ENCODE data around the gene C10orf90. TPM values are rescaled to one million over a fixed set of nuclear protein-coding genes. Genes with fewer than 3 reads are reported as not detected.

Gene C10orf90
- total and polyA plus RNA-seq, 4 donors, result 0.05 to 0.25 TPM; not detected in 2

DNA sequence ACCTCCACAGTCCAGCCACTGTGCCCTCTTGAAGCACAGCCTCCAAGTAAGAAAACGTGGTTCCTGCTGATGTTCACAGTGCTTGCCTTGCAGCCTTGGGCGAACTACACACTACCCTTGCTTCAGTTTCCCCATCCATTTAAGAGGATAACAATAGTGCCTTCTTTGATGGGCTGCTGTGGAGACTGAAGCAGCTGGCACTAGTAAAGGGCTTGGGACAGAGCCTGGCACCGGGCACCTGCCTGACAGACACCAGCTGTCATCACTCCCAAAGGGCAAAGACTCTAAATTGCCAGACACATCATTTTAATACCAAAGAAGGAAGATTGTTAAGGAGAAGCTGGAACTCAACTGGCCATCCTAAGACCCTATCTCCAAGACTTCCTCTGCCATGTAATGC lies 3.1 kb upstream of the C10orf90 start (continued):
- TF ChIP-seq TAF1 (conservative IDR thresholded peaks at IDR 0.05) (no peak), NR2F2 (IDR thresholded peaks at IDR 0.05) (no peak)

DNA sequence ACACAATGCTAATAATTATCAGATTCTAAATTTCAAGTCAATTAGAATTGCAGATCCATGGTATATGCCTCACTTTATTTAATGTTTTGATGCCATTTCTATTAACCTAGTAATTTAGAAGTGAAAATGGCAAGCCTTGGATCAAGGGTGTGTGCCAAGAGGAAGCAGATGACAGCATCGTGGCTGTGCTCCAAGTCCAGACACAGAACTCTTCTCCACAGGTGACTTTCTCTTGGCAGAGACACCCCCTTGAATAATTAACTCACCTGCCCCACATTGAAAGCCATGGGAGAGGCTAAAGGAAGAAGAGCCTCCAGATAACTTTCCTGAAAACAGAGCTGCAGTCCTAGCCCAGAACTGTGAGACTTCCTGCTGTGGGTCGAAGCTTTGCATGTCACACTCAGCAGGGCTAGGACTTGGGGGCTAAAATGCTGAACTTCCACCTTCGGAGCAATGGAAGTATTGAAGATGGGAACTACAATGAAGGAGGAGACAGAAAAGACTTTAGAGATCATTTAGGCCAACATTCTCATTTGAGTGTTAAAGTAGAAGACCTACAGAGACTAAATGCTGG lies 996 bp upstream of the C10orf90 start:
- WGBS, result 43% methylated on average over 3 of the region's 3 CpGs
- Histone ChIP-seq H3K27me3 (ENCODE audit: control insufficient read depth in 4 of 4, insufficient read depth in 4 of 4, low read length in 3 of 4) (no peaks in the 10 kb centered on the region), H3K27ac (ENCODE audit: low read depth in 1 of 2, low read length in 2 of 2) (no peak overlapping the region), H3K4me3 (ENCODE audit: low read depth in 1 of 3, low read length in 3 of 3) (no peak overlapping the region), H3K9me3 (ENCODE audit: control insufficient read depth in 4 of 4, low read length in 3 of 4) (no peaks in the 10 kb centered on the region), H3K4me1 (ENCODE audit: control insufficient read depth in 4 of 4, insufficient read depth in 4 of 4, low read length in 3 of 4) (no peaks in the 10 kb centered on the region), H3K36me3 (ENCODE audit: control insufficient read depth in 4 of 4, insufficient read depth in 3 of 4, low read depth in 1 of 4, low read length in 3 of 4) (no peaks in the 10 kb centered on the region), H3K9ac (ENCODE audit: low read depth in 1 of 2, low read length in 2 of 2) (no peak overlapping the region)
- TF ChIP-seq, protein P1, sequence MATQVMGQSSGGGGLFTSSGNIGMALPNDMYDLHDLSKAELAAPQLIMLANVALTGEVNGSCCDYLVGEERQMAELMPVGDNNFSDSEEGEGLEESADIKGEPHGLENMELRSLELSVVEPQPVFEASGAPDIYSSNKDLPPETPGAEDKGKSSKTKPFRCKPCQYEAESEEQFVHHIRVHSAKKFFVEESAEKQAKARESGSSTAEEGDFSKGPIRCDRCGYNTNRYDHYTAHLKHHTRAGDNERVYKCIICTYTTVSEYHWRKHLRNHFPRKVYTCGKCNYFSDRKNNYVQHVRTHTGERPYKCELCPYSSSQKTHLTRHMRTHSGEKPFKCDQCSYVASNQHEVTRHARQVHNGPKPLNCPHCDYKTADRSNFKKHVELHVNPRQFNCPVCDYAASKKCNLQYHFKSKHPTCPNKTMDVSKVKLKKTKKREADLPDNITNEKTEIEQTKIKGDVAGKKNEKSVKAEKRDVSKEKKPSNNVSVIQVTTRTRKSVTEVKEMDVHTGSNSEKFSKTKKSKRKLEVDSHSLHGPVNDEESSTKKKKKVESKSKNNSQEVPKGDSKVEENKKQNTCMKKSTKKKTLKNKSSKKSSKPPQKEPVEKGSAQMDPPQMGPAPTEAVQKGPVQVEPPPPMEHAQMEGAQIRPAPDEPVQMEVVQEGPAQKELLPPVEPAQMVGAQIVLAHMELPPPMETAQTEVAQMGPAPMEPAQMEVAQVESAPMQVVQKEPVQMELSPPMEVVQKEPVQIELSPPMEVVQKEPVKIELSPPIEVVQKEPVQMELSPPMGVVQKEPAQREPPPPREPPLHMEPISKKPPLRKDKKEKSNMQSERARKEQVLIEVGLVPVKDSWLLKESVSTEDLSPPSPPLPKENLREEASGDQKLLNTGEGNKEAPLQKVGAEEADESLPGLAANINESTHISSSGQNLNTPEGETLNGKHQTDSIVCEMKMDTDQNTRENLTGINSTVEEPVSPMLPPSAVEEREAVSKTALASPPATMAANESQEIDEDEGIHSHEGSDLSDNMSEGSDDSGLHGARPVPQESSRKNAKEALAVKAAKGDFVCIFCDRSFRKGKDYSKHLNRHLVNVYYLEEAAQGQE (IDR thresholded peaks at IDR 0.05), result no peak
- no peak for TF ChIP-seq FOXA2 (IDR thresholded peaks at IDR 0.05)
- TF ChIP-seq YY1 (IDR thresholded peaks at IDR 0.05), result no peak
- TF ChIP-seq, protein P2, sequence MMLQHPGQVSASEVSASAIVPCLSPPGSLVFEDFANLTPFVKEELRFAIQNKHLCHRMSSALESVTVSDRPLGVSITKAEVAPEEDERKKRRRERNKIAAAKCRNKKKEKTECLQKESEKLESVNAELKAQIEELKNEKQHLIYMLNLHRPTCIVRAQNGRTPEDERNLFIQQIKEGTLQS (IDR thresholded peaks at IDR 0.05), result no peak
- no peak for TF ChIP-seq SP1 (IDR thresholded peaks at IDR 0.05)
- TF ChIP-seq RAD21 (IDR thresholded peaks at IDR 0.05), result no peak
- TF ChIP-seq HNF4A (conservative IDR thresholded peaks at IDR 0.05), result no peak
- TF ChIP-seq, protein P3, sequence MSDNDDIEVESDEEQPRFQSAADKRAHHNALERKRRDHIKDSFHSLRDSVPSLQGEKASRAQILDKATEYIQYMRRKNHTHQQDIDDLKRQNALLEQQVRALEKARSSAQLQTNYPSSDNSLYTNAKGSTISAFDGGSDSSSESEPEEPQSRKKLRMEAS (IDR thresholded peaks at IDR 0.05), result no peak
- no peak for TF ChIP-seq FOXA1 (IDR thresholded peaks at IDR 0.05)
- TF ChIP-seq, protein P4, sequence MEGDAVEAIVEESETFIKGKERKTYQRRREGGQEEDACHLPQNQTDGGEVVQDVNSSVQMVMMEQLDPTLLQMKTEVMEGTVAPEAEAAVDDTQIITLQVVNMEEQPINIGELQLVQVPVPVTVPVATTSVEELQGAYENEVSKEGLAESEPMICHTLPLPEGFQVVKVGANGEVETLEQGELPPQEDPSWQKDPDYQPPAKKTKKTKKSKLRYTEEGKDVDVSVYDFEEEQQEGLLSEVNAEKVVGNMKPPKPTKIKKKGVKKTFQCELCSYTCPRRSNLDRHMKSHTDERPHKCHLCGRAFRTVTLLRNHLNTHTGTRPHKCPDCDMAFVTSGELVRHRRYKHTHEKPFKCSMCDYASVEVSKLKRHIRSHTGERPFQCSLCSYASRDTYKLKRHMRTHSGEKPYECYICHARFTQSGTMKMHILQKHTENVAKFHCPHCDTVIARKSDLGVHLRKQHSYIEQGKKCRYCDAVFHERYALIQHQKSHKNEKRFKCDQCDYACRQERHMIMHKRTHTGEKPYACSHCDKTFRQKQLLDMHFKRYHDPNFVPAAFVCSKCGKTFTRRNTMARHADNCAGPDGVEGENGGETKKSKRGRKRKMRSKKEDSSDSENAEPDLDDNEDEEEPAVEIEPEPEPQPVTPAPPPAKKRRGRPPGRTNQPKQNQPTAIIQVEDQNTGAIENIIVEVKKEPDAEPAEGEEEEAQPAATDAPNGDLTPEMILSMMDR (IDR thresholded peaks at IDR 0.05; ENCODE audit: low read depth, low read length, missing input control), result no peak
- TF ChIP-seq TAF1 (conservative IDR thresholded peaks at IDR 0.05), result no peak
- TF ChIP-seq, protein P5, sequence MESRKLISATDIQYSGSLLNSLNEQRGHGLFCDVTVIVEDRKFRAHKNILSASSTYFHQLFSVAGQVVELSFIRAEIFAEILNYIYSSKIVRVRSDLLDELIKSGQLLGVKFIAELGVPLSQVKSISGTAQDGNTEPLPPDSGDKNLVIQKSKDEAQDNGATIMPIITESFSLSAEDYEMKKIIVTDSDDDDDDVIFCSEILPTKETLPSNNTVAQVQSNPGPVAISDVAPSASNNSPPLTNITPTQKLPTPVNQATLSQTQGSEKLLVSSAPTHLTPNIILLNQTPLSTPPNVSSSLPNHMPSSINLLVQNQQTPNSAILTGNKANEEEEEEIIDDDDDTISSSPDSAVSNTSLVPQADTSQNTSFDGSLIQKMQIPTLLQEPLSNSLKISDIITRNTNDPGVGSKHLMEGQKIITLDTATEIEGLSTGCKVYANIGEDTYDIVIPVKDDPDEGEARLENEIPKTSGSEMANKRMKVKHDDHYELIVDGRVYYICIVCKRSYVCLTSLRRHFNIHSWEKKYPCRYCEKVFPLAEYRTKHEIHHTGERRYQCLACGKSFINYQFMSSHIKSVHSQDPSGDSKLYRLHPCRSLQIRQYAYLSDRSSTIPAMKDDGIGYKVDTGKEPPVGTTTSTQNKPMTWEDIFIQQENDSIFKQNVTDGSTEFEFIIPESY (IDR thresholded peaks at IDR 0.05), result no peak
- no peak for TF ChIP-seq HNF4G (IDR thresholded peaks at IDR 0.05)
- TF ChIP-seq JUND (IDR thresholded peaks at IDR 0.05), result no peak
- TF ChIP-seq EGR1 (IDR thresholded peaks at IDR 0.05; ENCODE audit: low read depth in 2 of 2), result no peak
- TF ChIP-seq RXRA (IDR thresholded peaks at IDR 0.05), result no peak
- TF ChIP-seq GABPA (IDR thresholded peaks at IDR 0.05 in 1 of 2, conservative IDR thresholded peaks at IDR 0.05 in 1 of 2), result no peak
- no peak for TF ChIP-seq NR2F2 (IDR thresholded peaks at IDR 0.05)
- DNase-seq (ENCODE audit: low spot score), result no peak

Data from liver (tissue), 9 donors.